Measurements from ENCODE around the gene NEK1. TPM values are rescaled to one million over a fixed set of nuclear protein-coding genes. Genes with fewer than 3 reads are reported as not detected.
A peak's percentile ranks its signal among the peaks of the same experiment; 100 is the strongest.

The NEK1 gene
- total and polyA plus RNA-seq, 8 donors = 2.1 to 8.3 (median 4.1) TPM

DNA sequence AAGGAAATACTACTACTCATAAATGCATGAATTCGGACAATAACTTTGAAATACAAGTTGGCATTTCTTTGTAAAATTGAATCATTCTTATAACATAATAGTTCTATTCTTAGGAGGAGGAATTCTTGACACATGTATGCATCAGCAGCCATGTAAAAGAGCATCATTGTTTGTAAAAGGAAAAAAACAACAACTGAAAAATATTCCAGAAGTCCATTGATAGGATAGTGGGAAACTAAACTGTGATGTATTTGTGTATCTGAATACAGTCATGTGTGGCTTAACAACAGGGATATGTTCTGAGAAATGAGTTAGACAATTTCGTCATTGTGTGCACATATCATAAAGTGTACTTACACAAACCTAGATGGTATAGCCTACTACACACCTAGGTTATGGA, 239.6 kb downstream of the NEK1 start:
- TF ChIP-seq, protein P1, sequence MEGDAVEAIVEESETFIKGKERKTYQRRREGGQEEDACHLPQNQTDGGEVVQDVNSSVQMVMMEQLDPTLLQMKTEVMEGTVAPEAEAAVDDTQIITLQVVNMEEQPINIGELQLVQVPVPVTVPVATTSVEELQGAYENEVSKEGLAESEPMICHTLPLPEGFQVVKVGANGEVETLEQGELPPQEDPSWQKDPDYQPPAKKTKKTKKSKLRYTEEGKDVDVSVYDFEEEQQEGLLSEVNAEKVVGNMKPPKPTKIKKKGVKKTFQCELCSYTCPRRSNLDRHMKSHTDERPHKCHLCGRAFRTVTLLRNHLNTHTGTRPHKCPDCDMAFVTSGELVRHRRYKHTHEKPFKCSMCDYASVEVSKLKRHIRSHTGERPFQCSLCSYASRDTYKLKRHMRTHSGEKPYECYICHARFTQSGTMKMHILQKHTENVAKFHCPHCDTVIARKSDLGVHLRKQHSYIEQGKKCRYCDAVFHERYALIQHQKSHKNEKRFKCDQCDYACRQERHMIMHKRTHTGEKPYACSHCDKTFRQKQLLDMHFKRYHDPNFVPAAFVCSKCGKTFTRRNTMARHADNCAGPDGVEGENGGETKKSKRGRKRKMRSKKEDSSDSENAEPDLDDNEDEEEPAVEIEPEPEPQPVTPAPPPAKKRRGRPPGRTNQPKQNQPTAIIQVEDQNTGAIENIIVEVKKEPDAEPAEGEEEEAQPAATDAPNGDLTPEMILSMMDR (IDR thresholded peaks at IDR 0.05) = no peak
- Histone ChIP-seq H3K36me3 (no peaks in the 10 kb centered on the region), H3K9me3 (no peaks in the 10 kb centered on the region), H3K27me3 (no peaks in the 10 kb centered on the region), H3K4me3 (no peak overlapping the region), H3K4me1 (no peaks in the 10 kb centered on the region), H3K27ac (no peak overlapping the region)
- intact Hi-C loops (cut with DNase I) = no loop called here
- no peak for FAIRE-seq
- no peak for DNase-seq
- 79 to 88% methylated on average over 2 of the region's 2 CpGs for WGBS, 2 donors
- ATAC-seq = no peak

DNA sequence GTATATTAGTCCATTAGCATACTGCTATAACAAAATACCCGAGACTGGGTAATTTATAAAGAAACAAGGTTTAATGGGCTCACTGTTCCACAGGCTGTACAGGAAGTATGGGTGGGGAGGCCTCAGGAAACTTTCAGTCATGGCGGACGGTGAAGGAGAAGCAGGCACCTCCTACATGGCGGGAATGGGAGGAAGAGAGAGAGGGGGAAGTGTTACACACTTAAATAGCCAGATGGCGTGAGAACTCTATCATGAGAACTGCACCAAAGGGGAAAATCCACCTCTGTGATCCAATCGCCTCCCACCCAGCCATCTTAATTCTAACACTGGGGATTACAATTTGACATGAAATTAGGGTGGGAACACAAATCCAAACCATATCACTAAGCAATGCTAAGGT, 242.7 kb downstream of the NEK1 start:
- H3K27me3 ChIP-seq = no peaks in the 10 kb centered on the region
- H3K4me1 ChIP-seq = no peaks in the 10 kb centered on the region
- ATAC-seq (no peak), FAIRE-seq (no peak), DNase-seq (no peak)
- no peaks in the 10 kb centered on the region for H3K9me3 ChIP-seq
- no peak overlapping the region for H3K27ac ChIP-seq
- WGBS, 2 donors = 95 to 98% methylated on average over 6 of the region's 6 CpGs
- intact Hi-C loops (cut with DNase I) = no loop called here
- H3K36me3 ChIP-seq = no peaks in the 10 kb centered on the region
- H3K4me3 ChIP-seq = no peak overlapping the region
- TF ChIP-seq, protein P1 (IDR thresholded peaks at IDR 0.05) = no peak

DNA sequence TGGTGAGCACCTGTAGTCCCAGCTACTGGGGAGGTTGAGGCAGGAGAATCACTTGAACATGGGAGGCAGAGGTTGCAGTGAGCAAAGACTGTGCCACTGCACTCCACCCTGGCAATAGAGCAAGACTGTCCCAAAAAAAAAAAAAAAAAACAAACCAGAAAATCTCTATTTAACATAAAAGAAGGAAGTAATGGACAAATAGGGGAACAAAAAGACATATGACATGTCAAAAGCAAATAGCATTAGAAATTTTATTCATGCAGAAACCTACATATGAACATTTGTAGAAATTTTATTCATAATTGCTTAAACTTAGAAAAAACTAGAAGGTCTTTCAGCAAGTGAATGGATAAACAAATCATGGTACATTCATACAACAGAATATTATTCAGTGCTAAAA, 244.6 kb downstream of the NEK1 start:
- Histone ChIP-seq H3K9me3 (no peaks in the 10 kb centered on the region), H3K4me3 (no peak overlapping the region), H3K4me1 (no peaks in the 10 kb centered on the region), H3K27ac (no peak overlapping the region), H3K27me3 (no peaks in the 10 kb centered on the region), H3K36me3 (no peaks in the 10 kb centered on the region)
- FAIRE-seq = no peak
- DNase-seq = no peak
- intact Hi-C loops (cut with DNase I) = no loop called here
- ATAC-seq = no peak
- TF ChIP-seq, protein P1 (IDR thresholded peaks at IDR 0.05) = no peak

DNA sequence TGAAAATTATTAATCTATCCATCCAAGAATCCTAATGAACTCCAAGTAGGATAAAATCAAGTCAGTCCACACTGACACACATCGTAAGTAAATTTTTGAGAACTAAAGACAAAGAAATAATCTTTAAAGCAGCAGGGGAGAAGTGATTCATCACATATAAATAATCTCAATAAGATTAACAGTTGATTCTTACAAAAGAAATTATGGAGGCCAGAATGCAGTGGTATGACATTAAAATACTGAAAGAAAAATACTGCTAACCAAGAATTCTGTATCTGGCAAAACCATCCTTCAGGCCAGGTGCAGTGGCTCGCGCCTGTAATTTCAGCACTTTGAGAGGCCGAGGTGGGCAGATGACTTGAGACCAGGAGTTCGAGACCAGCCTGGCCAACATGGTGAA, 245.6 kb downstream of the NEK1 start:
- H3K36me3 ChIP-seq = no peaks in the 10 kb centered on the region
- TF ChIP-seq, protein P1 (IDR thresholded peaks at IDR 0.05) = no peak
- intact Hi-C loops (cut with DNase I) = no loop called here
- DNase-seq = no peak
- no peaks in the 10 kb centered on the region for H3K27me3 ChIP-seq
- no peak for ATAC-seq
- H3K4me1 ChIP-seq = no peaks in the 10 kb centered on the region
- H3K9me3 ChIP-seq = no peaks in the 10 kb centered on the region
- 91 to 95% methylated on average over 5 of the region's 5 CpGs for WGBS, 2 donors
- H3K4me3 ChIP-seq = no peak overlapping the region
- H3K27ac ChIP-seq = no peak overlapping the region
- FAIRE-seq = no peak

DNA sequence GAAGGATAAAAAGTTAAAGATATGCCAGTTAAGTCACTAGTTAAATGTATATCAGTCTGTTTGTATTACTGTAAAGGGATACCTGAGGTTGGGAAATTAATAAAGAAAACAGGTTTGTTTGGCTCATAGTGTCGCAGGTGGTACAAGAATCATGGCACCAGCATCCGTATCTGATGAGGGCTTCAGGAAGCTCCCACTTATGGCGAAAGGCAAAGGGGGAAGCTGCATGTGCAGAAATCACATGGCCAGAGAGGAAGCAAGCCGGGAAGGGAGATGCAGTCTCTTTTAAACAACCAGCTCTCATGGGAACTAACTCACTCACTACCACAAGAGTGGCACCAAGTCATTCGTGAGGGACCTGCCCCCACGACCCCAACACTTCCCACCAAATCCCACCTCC, 249.8 kb downstream of the NEK1 start:
- Histone ChIP-seq H3K27me3 (no peaks in the 10 kb centered on the region), H3K4me1 (no peaks in the 10 kb centered on the region), H3K36me3 (no peaks in the 10 kb centered on the region), H3K4me3 (no peak overlapping the region), H3K9me3 (no peaks in the 10 kb centered on the region), H3K27ac (no peak overlapping the region)
- peak in 2 of 4 donors; percentile 34 to 38 for ATAC-seq
- intact Hi-C loops (cut with DNase I) = no loop called here
- no peak for DNase-seq
- FAIRE-seq = no peak
- TF ChIP-seq, protein P1 (IDR thresholded peaks at IDR 0.05) = no peak
- WGBS, 2 donors = 67 to 70% methylated on average over 6 of the region's 6 CpGs

Measured in pancreas (tissue), 10 donors.